Stimulated activated memory B cell treated with anti-CD40 and anti-IgM and Interleukin-4, amounts not matched to agents 10 μg/mL and 1 μg/mL and 100 μg/mL, for 72 hours (primary cell): ENCODE measurements around the gene LRRC63.
A peak's percentile ranks its signal among the peaks of the same experiment; 100 is the strongest.
"Not testable (repeated sequence)": the region's sequence is repeated elsewhere in the genome, so short reads cannot be mapped to it uniquely, and the experiment has no call there.

Source experiments
- ATAC-seq: fragments of 150-1000 bp; cut with Tn5 transposase; 2 replicates; pipeline ENCODE4 v1.10.0; 2021
- H3K27ac Mint-ChIP-seq: one replicate; pipeline ENCODE4 v1.8.0; 2022; ENCODE audit warnings: mild to moderate bottlenecking, mixed read lengths
- H3K27me3 Mint-ChIP-seq: one replicate; pipeline ENCODE4 v1.8.0; 2022; ENCODE audit warnings: mixed read lengths
- H3K36me3 Mint-ChIP-seq: one replicate; pipeline ENCODE4 v1.8.0; 2022; ENCODE audit warnings: mixed read lengths
- H3K4me1 Mint-ChIP-seq: one replicate; pipeline ENCODE4 v1.8.0; 2022; ENCODE audit warnings: mixed read lengths
- H3K4me3 Mint-ChIP-seq: one replicate; pipeline ENCODE4 v1.8.0; 2022; ENCODE audit warnings: mild to moderate bottlenecking, moderate library complexity, mixed read lengths
- H3K9me3 Mint-ChIP-seq: one replicate; pipeline ENCODE4 v1.8.0; 2022; ENCODE audit warnings: mixed read lengths

LRRC63 gene, protein sequence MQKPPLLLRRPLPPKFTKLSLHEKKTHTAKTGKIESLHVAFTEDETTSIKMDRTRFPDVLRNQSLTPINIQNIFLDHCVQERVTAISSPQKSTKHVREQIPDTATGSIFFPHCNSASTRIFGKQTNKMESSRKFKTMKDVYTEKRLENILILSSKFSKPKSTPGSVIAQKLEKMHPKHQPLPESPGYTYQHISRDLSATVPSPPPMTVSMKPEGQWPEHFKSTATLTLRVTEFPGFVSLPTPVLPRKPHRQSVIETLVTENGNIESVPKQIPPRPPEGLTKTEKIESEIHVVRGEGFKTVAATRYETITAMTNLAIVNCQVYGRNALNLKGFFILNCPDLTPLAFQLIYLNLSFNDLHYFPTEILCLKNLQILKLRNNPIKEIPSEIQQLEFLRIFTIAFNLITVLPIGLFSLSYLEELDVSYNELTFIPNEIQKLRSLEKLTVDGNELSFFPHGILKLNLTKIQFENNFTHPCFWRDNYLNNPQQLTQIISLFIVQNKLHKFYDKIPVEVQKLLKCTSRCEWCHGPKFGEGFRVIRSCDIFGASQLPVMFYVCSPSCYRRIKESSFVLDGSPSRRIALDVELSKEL

DNA sequence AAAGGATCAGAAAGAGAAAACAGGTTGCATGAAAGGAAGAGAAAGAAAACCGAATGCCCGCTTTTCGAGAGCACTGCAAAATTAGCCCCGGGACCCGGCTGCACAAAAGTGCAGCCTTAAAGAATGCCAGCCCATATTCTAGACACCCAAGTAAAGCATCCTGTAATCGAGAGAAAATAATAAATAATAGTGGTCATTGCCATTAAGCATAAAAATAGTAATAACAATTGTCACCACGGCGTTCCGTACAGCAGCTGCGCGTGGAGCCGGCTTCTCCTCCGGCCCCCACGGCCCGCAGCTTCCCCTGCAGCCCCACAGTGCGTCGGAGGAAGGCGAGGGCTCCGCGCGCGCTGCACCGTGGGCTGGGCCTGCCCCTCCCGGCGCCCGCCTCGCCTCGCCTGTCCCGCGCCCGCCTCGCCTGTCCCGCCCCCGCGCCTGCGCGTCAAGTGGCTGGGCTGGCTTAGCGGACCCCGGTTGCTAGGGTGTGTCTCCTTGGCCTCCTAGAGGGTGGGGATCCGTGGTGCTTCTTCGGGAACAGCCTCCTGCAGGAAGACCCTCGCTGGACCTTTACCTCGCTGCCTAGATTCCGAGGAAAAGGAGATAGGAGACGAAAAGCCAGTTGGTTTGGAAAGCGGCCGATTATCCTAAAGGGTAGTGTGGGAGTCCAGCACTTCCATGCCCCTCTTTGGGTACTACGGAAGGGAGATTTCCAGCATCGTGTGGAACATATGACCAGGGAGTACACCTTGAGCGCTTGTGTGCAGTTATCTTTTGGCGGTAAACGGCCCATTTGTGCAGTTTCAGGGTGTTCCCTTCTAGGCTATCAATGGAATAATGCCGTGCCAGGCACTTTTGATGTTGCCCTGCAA, at the start of gene LRRC63:
Gene LRRC63, plus strand, starts transcription at position 446 of the 869 bp plus-strand sequence. CDS start 1,107 bp downstream, outside the sequence.
- ATAC-seq: peak; percentile 98
- peak within 1 kb of the TSS; percentile 76 for H3K4me3 Mint-ChIP-seq
- peak within 1 kb of the TSS; percentile 29 for H3K27ac Mint-ChIP-seq

DNA sequence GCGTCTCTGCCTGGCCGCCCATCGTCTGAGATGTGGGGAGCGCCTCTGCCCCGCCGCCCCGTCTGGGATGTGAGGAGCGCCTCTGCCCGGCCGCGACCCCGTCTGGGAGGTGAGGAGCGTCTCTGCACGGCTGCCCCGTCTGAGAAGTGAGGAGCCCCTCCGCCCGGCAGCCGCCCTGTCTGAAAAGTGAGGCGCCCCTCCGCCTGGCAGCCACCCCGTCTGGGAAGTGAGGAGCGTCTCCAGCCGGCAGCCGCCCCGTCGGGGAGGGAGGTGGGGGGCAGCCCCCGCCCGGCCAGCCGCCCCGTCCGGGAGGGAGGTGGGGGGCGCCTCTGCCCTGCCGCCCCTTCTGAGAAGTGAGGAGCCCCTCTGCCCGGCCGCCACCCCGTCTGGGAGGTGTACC, 49.0 kb upstream of the LRRC63 start:
- not testable (repeated sequence) for ATAC-seq, H3K27me3 Mint-ChIP-seq, H3K9me3 Mint-ChIP-seq
- peaks cover 70% of the 10 kb centered on the region for H3K36me3 Mint-ChIP-seq
- peaks cover 76% of the 10 kb centered on the region for H3K4me1 Mint-ChIP-seq
- peak overlapping the region; percentile 64 for H3K4me3 Mint-ChIP-seq
- H3K27ac Mint-ChIP-seq: peak overlapping the region; percentile 61

More for the DNA sequence above, at the start of gene LRRC63:
- H3K36me3 Mint-ChIP-seq: no peaks in the 10 kb centered on the region
- peaks cover 6% of the 10 kb centered on the region for H3K9me3 Mint-ChIP-seq
- peaks cover 26% of the 10 kb centered on the region for H3K4me1 Mint-ChIP-seq
- no peaks in the 10 kb centered on the region for H3K27me3 Mint-ChIP-seq

DNA sequence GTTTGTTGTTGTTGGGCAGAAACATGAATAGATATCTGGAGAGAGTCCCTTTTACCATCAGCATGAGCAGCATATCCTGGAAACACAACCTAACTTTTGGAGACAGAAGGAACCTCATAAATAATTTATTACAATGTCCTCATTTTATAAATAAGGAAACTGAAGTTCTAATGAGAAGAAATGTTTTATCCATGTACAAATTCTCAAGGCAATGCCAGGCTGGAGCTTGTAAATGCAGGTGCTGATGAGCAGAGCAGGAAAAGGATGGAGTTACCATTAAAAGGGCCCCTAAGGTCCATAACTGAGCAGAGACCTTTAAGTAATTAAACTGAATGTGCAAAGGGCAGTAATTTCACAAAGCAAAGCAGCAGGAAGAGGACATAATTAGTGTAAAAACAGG, 47.1 kb upstream of the LRRC63 start:
- H3K27me3 Mint-ChIP-seq: no peaks in the 10 kb centered on the region
- peak overlapping the region; percentile 69 for H3K4me3 Mint-ChIP-seq
- ATAC-seq: no peak
- H3K27ac Mint-ChIP-seq: peak overlapping the region; percentile 85
- H3K36me3 Mint-ChIP-seq: peaks cover 68% of the 10 kb centered on the region
- H3K4me1 Mint-ChIP-seq: peaks cover 84% of the 10 kb centered on the region
- H3K9me3 Mint-ChIP-seq: peaks cover 2% of the 10 kb centered on the region

DNA sequence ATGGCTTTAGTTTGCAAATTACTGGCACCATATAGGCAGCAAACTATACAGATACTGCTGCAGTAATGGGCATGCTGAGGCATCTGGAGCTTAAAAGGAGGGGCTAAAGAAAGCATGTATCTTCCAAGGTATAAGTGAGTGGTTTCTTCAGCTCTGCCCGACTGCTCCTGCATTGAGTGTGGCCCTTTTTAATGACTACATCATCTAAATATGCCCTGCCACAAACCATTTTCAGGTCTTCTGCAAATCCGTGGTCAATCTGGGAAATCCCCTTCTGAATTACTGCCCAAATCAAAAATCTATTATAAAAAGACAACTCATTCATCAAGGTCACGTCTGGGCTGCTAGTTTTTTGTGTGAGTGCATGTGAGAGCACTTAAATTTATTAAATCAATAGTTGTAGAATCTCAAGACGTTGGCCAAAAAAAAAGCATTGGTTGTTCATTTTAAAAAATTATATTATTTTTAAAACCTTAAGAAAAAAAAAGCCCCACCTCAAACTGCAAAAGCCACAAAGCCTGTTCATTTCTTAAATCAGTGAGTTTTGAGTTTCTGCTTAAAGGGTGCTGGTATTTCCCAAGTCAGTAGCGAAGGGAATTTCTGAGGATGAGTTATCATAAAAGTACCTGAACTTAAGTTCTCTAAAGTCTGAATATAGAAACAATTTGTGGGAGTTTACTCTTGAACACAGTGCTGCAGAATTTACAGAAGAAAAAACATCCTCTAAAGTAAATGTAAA, 46.1 kb upstream of the LRRC63 start:
- H3K9me3 Mint-ChIP-seq: peaks cover 2% of the 10 kb centered on the region
- peaks cover 67% of the 10 kb centered on the region for H3K36me3 Mint-ChIP-seq
- peak overlapping the region; percentile 74 for H3K4me3 Mint-ChIP-seq
- H3K27me3 Mint-ChIP-seq: no peaks in the 10 kb centered on the region
- peak overlapping the region; percentile 85 for H3K27ac Mint-ChIP-seq
- ATAC-seq: peak; percentile 90
- H3K4me1 Mint-ChIP-seq: peaks cover 84% of the 10 kb centered on the region

DNA sequence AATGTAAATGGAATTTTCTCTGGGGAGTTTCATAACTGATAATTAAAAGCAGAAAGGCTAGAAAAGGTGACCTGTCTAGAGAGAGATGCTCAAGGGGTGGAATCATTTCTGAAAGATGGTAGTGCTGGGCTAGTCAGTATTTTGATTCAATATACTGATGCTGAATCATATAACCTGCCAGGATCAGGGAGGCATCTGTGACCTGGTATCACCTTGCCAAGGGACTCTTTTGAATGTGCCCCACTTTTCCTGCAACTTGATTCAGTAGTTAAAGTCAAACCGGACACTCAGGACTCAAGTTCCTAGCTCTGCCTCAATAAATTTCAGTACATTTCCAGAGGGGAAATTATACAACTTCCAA, 45.5 kb upstream of the LRRC63 start:
- Mint-ChIP-seq H3K9me3 (peaks cover 2% of the 10 kb centered on the region), H3K4me1 (peaks cover 84% of the 10 kb centered on the region), H3K4me3 (peak overlapping the region; percentile 74), H3K27me3 (no peaks in the 10 kb centered on the region), H3K36me3 (peaks cover 65% of the 10 kb centered on the region), H3K27ac (peak overlapping the region; percentile 85)
- ATAC-seq: peak; percentile 16

DNA sequence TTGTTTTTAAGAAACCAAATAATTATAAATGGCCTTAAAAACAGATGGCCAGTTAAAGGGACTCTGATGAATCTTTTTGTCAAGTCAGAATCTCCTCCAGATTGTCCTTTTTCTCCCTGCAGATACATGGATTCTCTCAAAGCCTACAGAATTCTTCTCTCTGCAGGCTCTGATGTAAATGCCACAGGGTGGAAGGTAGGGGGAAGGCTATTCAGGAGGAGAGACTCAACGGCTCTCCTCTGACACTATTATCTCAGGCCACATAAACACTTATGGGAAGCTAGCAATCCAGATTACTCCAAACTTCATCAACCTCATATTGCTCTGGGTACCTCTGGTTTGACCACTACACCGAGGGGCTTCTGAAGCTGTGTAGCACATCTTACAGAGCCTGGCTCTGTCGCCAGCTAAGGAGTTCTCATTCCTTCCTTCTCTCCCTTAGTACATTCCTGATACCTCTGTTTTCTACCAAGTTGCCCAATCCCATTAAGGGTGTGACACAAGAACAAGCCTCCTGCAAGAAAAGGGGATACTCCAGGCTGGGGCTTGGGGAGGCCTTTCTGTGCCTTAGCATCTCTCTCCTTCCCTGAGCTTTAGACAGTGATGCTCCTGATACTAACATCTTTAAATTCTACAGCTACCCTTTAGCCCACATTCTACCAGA, 44.6 kb upstream of the LRRC63 start:
- peak overlapping the region; percentile 82 for H3K4me3 Mint-ChIP-seq
- no peaks in the 10 kb centered on the region for H3K27me3 Mint-ChIP-seq
- H3K36me3 Mint-ChIP-seq: peaks cover 65% of the 10 kb centered on the region
- H3K4me1 Mint-ChIP-seq: peaks cover 84% of the 10 kb centered on the region
- H3K9me3 Mint-ChIP-seq: peaks cover 2% of the 10 kb centered on the region
- H3K27ac Mint-ChIP-seq: peak overlapping the region; percentile 92
- no peak for ATAC-seq

DNA sequence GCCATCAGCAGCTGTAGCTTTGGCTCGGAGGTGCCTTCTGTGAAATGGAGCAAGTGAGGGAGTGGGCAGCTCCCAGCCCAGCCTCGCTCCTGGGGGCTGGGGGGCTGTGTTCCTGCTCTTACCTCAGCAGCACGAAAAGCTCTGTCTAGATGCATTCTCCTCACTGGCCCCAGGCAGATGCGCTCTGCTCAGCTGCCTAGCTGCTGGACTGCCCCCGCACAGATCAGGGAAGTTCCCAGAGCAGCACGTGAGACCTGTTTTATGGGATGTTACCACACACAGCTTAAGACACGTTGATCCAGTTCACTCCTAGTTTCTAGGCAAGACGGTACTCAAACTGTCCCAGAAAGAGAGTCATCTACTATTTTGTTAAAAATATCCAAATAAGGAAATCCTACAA, 43.4 kb upstream of the LRRC63 start:
- Mint-ChIP-seq H3K27ac (peak overlapping the region; percentile 92), H3K9me3 (no peaks in the 10 kb centered on the region), H3K4me3 (peak overlapping the region; percentile 82), H3K36me3 (peaks cover 70% of the 10 kb centered on the region), H3K27me3 (no peaks in the 10 kb centered on the region), H3K4me1 (peaks cover 92% of the 10 kb centered on the region)
- ATAC-seq: peak; percentile 66

DNA sequence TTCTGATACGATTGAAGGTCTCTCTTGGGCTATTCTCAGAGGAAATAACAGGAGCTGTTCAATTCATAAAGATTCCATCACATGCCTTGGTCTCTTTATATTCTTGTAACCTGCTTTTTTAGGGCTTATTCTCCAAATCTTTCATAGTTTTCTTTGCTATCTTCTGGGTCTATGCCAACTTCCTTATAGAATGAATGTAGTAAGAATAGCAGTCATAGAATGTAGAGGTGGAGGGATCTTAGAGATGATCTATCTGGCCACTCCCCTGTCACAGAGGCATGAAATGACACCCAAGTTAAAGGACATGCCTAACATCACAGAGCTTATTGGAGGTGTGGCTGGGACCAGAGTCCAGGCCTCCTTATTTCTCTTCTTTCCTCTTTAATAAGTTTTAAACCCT, 42.9 kb upstream of the LRRC63 start:
- Mint-ChIP-seq H3K27ac (peak overlapping the region; percentile 92), H3K4me1 (peaks cover 95% of the 10 kb centered on the region), H3K9me3 (no peaks in the 10 kb centered on the region), H3K27me3 (no peaks in the 10 kb centered on the region), H3K4me3 (peak overlapping the region; percentile 82), H3K36me3 (peaks cover 74% of the 10 kb centered on the region)
- ATAC-seq: peak; percentile 40

DNA sequence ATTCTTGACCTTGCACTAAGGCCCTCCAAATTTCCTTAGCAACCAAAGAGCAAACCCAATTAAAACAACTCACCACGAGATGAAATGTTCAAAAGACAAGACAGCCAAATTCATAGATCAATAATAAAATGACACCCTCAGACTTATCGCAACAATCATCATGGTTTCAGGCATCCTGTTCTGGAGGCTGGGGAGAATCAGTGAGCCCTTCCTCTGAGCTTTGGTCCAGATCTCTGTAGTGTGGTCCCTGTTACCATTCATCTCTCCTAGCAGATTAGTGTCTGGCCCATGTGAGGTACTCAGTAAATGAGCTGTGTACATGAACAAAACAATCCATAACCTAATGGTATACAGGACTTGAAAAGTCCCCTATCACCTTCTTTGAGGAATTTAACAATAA, 42.0 kb upstream of the LRRC63 start:
- H3K27me3 Mint-ChIP-seq: no peaks in the 10 kb centered on the region
- peaks cover 72% of the 10 kb centered on the region for H3K36me3 Mint-ChIP-seq
- peaks cover 94% of the 10 kb centered on the region for H3K4me1 Mint-ChIP-seq
- no peak for ATAC-seq
- H3K9me3 Mint-ChIP-seq: no peaks in the 10 kb centered on the region
- peak overlapping the region; percentile 92 for H3K27ac Mint-ChIP-seq
- H3K4me3 Mint-ChIP-seq: peak overlapping the region; percentile 82

DNA sequence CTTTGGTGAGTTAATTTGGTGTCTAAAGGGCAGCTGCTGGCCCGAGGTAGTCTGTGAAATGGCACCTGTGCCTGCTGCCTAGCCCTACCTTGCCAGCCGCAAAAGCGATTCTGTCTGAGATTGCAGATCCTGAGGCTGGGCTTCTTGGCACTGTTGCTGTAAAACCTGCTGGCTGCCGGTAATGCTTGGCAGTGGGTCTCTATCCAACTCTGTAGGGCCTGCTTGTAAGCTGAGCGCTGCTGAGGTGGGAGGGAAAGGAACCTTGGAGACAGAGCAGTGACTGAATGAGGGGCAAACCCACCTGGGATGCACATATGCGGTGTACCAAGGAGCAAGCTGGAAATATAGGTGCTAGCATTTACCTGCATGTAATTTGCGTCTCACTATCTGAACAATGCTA, 41.5 kb upstream of the LRRC63 start:
- H3K27me3 Mint-ChIP-seq: no peaks in the 10 kb centered on the region
- peak overlapping the region; percentile 82 for H3K4me3 Mint-ChIP-seq
- no peaks in the 10 kb centered on the region for H3K9me3 Mint-ChIP-seq
- peaks cover 96% of the 10 kb centered on the region for H3K4me1 Mint-ChIP-seq
- ATAC-seq: no peak
- peaks cover 75% of the 10 kb centered on the region for H3K36me3 Mint-ChIP-seq
- peak overlapping the region; percentile 92 for H3K27ac Mint-ChIP-seq

DNA sequence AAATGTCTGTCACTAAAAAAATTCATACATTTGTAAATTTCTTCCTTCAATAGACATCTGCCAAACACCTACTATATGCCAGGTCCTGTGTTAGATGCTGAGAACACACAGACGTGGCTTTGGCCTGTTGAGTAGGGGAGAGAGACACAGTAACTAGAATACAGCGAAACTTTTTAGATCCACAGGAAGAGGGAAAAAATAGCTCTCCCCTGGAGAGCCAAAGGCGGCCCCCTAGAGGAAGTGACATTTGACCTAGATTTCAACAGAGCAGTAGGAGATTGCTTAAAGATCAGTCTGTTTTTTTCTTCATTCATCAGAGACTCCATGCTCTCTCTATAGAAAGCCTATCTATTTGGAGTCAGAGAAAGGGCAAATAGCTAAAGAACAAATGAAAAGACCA, 41.0 kb upstream of the LRRC63 start:
- Mint-ChIP-seq H3K4me1 (peaks cover 96% of the 10 kb centered on the region), H3K36me3 (peaks cover 79% of the 10 kb centered on the region), H3K4me3 (peak overlapping the region; percentile 82), H3K9me3 (no peaks in the 10 kb centered on the region), H3K27me3 (no peaks in the 10 kb centered on the region), H3K27ac (peak overlapping the region; percentile 92)
- no peak for ATAC-seq

DNA sequence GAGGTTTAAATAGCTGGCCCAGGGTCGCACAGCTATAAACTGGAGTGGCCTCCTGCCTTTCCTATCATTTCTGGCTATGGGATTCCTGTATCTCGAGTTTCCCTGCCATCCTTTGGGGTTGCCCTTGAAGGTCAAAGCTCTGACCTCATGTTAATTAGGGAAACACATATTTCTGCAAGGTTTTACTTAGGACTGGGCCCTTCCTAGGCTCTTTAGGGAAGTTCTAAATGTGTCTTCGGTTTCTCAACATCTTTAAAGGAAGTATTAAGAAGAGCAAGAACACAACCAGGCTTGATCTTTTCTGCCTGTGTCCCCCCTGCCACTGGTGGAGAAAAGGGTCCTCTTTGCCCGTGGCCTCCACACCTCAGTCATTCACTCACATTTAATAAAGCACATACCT, 40.5 kb upstream of the LRRC63 start:
- Mint-ChIP-seq H3K9me3 (no peaks in the 10 kb centered on the region), H3K4me1 (peaks cover 96% of the 10 kb centered on the region), H3K27me3 (no peaks in the 10 kb centered on the region), H3K27ac (peak overlapping the region; percentile 92), H3K4me3 (peak overlapping the region; percentile 82), H3K36me3 (peaks cover 80% of the 10 kb centered on the region)
- ATAC-seq: no peak

DNA sequence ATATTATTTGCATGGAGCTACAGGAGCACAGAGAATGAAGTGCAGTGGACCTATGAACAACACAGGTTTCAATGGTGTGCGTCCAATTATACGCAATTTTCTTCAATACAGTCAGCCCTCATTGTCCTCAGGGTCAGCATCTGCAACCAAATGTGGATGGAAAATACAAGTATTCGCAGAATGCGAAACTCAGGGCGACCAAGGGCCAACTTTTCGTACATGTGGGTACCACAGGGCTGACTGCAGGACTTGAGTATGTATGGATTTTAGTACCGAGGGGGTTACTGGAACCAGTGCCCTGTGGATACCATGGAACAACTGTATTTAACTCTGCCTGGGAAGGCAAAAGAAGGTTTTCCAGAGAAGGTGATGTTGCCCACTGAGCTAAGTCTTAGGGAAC, 40.0 kb upstream of the LRRC63 start:
- Mint-ChIP-seq H3K4me3 (peak overlapping the region; percentile 82), H3K36me3 (peaks cover 81% of the 10 kb centered on the region), H3K9me3 (no peaks in the 10 kb centered on the region), H3K4me1 (peaks cover 96% of the 10 kb centered on the region), H3K27me3 (no peaks in the 10 kb centered on the region), H3K27ac (peak overlapping the region; percentile 92)
- ATAC-seq: no peak

DNA sequence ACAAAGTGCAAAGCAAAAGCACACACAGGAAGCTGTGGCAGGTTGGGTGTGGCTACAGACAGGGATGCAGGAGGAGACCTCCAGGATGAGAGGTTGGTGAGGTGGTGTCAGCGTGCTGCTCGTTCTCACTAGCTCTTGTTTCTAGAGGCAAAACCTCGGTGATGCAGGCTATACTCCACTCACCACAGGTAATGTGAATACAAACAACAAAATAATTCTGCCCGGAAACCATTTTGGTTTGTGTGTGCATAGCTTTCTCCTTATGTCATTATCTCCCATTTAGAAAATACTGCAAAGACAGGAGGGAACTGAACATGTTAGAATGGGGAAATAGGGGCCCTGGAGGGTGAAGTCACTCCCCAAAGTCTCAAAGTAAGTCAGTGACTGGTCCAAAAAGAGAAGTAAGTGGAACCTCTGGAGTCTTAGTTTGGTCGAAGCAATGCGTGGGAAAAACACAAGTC, 39.2 kb upstream of the LRRC63 start:
- Mint-ChIP-seq H3K4me3 (peak overlapping the region; percentile 82), H3K36me3 (peaks cover 83% of the 10 kb centered on the region), H3K4me1 (peaks cover 97% of the 10 kb centered on the region), H3K27me3 (no peaks in the 10 kb centered on the region), H3K27ac (peak overlapping the region; percentile 92), H3K9me3 (no peaks in the 10 kb centered on the region)
- no peak for ATAC-seq
